GM12878 (cell line): ENCODE results near the gene PDIA3.
"Not testable (repeated sequence)": the region's sequence is repeated elsewhere in the genome, so short reads cannot be mapped to it uniquely, and the experiment has no call there.

ENCODE experiments used
- POLR2A ChIP-seq: IDR thresholded peaks from 2 replicates; pipeline ENCODE4 v1.6.1; 2011; ENCODE audit warnings: low read depth, mild to moderate bottlenecking, low read length
- RCOR1 ChIP-seq: conservative IDR thresholded peaks from 2 replicates; pipeline ENCODE4 v1.6.1; 2012; ENCODE audit warnings: low read depth, low read length, improper control_type of control experiment
- SPI1 ChIP-seq: IDR thresholded peaks from 2 replicates; pipeline ENCODE4 v1.6.1; 2011; ENCODE audit warnings: low read depth, mild to moderate bottlenecking, low read length, moderate library complexity, borderline replicate concordance; ENCODE audit not compliant: insufficient read depth
- ZNF592 ChIP-seq: fragments of 450-650 bp; IDR thresholded peaks from 2 replicates; pipeline ENCODE4 v1.6.1; 2017; ENCODE audit warnings: mild to moderate bottlenecking, moderate library complexity
- TF ChIP-seq, protein P1 (sequence below): IDR thresholded peaks from 2 replicates; pipeline ENCODE4 v1.6.1; 2011; ENCODE audit warnings: low read depth, low read length, improper control_type of control experiment, borderline replicate concordance
- TF ChIP-seq, protein P2 (sequence below), 3 experiments: IDR thresholded peaks in 2 of 3; conservative IDR thresholded peaks in 1 of 3; 2 replicates each; pipeline ENCODE4 v1.5.1; 2011; ENCODE audit warnings: low read depth in 3 of 3, low read length in 3 of 3, mild to moderate bottlenecking in 3 of 3, control low read depth in 2 of 3, moderate library complexity in 2 of 3, inconsistent platforms in 1 of 3, mixed read lengths in 1 of 3; ENCODE audit not compliant: control insufficient read depth in 2 of 3, insufficient read depth in 1 of 3; ENCODE audit errors: extremely low read depth in 1 of 3

DNA sequence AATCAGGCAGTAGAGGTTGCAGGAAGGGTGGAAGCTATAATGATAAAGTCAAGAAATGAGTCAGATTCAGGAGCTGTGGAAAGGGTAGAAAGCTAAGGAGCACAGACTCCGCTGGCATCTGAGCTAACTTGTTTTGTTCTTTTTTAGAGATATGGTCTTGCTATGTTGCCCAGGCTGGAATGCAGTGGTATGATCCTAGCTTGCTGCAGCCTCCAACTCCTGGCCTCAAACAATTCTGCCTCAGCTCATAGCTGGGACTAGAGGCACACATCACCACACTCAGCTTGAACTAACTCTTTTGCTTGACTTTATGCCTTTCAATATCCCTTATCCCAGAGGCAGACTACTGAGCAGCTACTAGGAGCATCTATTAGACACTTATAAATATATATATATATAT lies 19.9 kb upstream of the PDIA3 start:
- TF ChIP-seq, protein P1, sequence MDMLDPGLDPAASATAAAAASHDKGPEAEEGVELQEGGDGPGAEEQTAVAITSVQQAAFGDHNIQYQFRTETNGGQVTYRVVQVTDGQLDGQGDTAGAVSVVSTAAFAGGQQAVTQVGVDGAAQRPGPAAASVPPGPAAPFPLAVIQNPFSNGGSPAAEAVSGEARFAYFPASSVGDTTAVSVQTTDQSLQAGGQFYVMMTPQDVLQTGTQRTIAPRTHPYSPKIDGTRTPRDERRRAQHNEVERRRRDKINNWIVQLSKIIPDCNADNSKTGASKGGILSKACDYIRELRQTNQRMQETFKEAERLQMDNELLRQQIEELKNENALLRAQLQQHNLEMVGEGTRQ = not testable (repeated sequence)
- TF ChIP-seq, protein P2, sequence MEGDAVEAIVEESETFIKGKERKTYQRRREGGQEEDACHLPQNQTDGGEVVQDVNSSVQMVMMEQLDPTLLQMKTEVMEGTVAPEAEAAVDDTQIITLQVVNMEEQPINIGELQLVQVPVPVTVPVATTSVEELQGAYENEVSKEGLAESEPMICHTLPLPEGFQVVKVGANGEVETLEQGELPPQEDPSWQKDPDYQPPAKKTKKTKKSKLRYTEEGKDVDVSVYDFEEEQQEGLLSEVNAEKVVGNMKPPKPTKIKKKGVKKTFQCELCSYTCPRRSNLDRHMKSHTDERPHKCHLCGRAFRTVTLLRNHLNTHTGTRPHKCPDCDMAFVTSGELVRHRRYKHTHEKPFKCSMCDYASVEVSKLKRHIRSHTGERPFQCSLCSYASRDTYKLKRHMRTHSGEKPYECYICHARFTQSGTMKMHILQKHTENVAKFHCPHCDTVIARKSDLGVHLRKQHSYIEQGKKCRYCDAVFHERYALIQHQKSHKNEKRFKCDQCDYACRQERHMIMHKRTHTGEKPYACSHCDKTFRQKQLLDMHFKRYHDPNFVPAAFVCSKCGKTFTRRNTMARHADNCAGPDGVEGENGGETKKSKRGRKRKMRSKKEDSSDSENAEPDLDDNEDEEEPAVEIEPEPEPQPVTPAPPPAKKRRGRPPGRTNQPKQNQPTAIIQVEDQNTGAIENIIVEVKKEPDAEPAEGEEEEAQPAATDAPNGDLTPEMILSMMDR (IDR thresholded peaks at IDR 0.05 in 2 of 3, conservative IDR thresholded peaks at IDR 0.05 in 1 of 3; ENCODE audit: control insufficient read depth in 2 of 3, extremely low read depth in 1 of 3, insufficient read depth in 1 of 3, low read depth in 3 of 3, low read length in 3 of 3) = not testable (repeated sequence)
- not testable (repeated sequence) for TF ChIP-seq POLR2A, ZNF592, SPI1, RCOR1
